Neuronal stem cell (in vitro differentiated cells): ENCODE results near the gene OLFML2B.

ENCODE experiments used
- DNase-seq: peaks from one replicate; pipeline ENCODE4 v3.0.0-alpha.2; 2013; ENCODE audit warnings: low spot score
- H2AFZ ChIP-seq: one replicate; pipeline ENCODE4 v1.6.1; 2013; ENCODE audit warnings: mild to moderate bottlenecking, low read length, inconsistent platforms
- H2AK5ac ChIP-seq: 2 replicates; pipeline ENCODE4 v1.6.1; 2013; ENCODE audit warnings: low read depth, mild to moderate bottlenecking, inconsistent platforms, low read length, moderate library complexity, mixed read lengths
- H2BK120ac ChIP-seq: 2 replicates; pipeline ENCODE4 v1.6.1; 2013; ENCODE audit warnings: low read depth, mild to moderate bottlenecking, inconsistent platforms, low read length, moderate library complexity, mixed read lengths
- H2BK12ac ChIP-seq: one replicate; pipeline ENCODE4 v1.6.1; 2013; ENCODE audit warnings: low read length, inconsistent platforms
- H2BK15ac ChIP-seq: 2 replicates; pipeline ENCODE4 v1.6.1; 2013; ENCODE audit warnings: mild to moderate bottlenecking, low read length, inconsistent platforms, mixed read lengths
- H2BK5ac ChIP-seq: one replicate; pipeline ENCODE4 v1.6.1; 2013; ENCODE audit warnings: inconsistent platforms, mild to moderate bottlenecking, low read length, moderate library complexity
- H3K14ac ChIP-seq: one replicate; pipeline ENCODE4 v1.6.1; 2013; ENCODE audit warnings: low read length, inconsistent platforms
- H3K18ac ChIP-seq: 2 replicates; pipeline ENCODE4 v1.6.1; 2013; ENCODE audit warnings: low read length, inconsistent platforms
- H3K23ac ChIP-seq: 2 replicates; pipeline ENCODE4 v1.6.1; 2013; ENCODE audit warnings: low read depth, mild to moderate bottlenecking, mixed read lengths, low read length, inconsistent platforms; ENCODE audit not compliant: poor library complexity
- H3K27ac ChIP-seq: replicated peaks from 3 replicates; pipeline ENCODE4 v1.5.1; 2013; ENCODE audit warnings: low read length, inconsistent platforms
- H3K27me3 ChIP-seq, 3 experiments: 2 replicates each; pipeline ENCODE4 v1.6.1; 2013; ENCODE audit warnings: low read length in 3 of 3, mild to moderate bottlenecking in 2 of 3, inconsistent platforms in 1 of 3, low read depth in 1 of 3, mixed read lengths in 1 of 3, moderate library complexity in 1 of 3; ENCODE audit not compliant: control insufficient read depth in 3 of 3, insufficient read depth in 3 of 3
- H3K36me3 ChIP-seq, 2 donors: replicated peaks in 1 of 2; 2 replicates each; pipeline ENCODE4 v1.6.1; 2013; ENCODE audit warnings: low read length in 2 of 2; ENCODE audit not compliant: control insufficient read depth in 2 of 2, insufficient read depth in 2 of 2
- H3K4ac ChIP-seq: 2 replicates; pipeline ENCODE4 v1.6.1; 2013; ENCODE audit warnings: inconsistent platforms, mild to moderate bottlenecking, low read length, moderate library complexity
- H3K4me1 ChIP-seq, 2 donors: 1 replicate in 1 of 2; 2 replicates in 1 of 2; pipeline ENCODE4 v1.6.1; 2013; ENCODE audit warnings: low read length in 2 of 2, low read depth in 1 of 2; ENCODE audit not compliant: control insufficient read depth in 2 of 2, insufficient read depth in 1 of 2
- H3K4me2 ChIP-seq: one replicate; pipeline ENCODE4 v1.6.1; 2013; ENCODE audit warnings: mild to moderate bottlenecking, low read length, inconsistent platforms; ENCODE audit not compliant: insufficient read depth, poor library complexity, severe bottlenecking
- H3K4me3 ChIP-seq, 2 donors: 2 replicates each; pipeline ENCODE4 v1.5.1; 2013; ENCODE audit warnings: low read length in 2 of 2, mild to moderate bottlenecking in 2 of 2, inconsistent platforms in 1 of 2, moderate library complexity in 1 of 2
- H3K79me1 ChIP-seq: one replicate; pipeline ENCODE4 v1.6.1; 2013; ENCODE audit warnings: low read depth, mild to moderate bottlenecking, inconsistent platforms, low read length, moderate library complexity
- H3K9ac ChIP-seq: one replicate; pipeline ENCODE4 v1.6.1; 2013; ENCODE audit warnings: mild to moderate bottlenecking, low read depth, low read length, inconsistent platforms; ENCODE audit not compliant: poor library complexity
- H3K9me3 ChIP-seq, 2 donors: replicated peaks in 1 of 2; 2 replicates each; pipeline versions ENCODE3 to v1.6.1; 2013; ENCODE audit warnings: low read length in 2 of 2, mild to moderate bottlenecking in 2 of 2, inconsistent platforms in 1 of 2, low read depth in 1 of 2, mixed read lengths in 1 of 2, moderate library complexity in 1 of 2; ENCODE audit not compliant: control insufficient read depth in 2 of 2, insufficient read depth in 1 of 2
- H4K8ac ChIP-seq: one replicate; pipeline ENCODE4 v1.6.1; 2013; ENCODE audit warnings: low read depth, mild to moderate bottlenecking, inconsistent platforms, low read length, moderate library complexity
- H4K91ac ChIP-seq: one replicate; pipeline ENCODE4 v1.6.1; 2013; ENCODE audit warnings: low read length, low read depth, mild to moderate bottlenecking, inconsistent platforms; ENCODE audit not compliant: poor library complexity
- WGBS, 2 donors: extraction: QIAGEN DNeasy Blood & Tissue Kit; methylation state at CpG; one replicate each; pipeline ENCODE4 v1.1.7; 2013; ENCODE audit warnings: missing lambda C conversion rate in 2 of 2, mixed read lengths in 1 of 2; ENCODE audit not compliant: insufficient read length in 2 of 2, insufficient replicate concordance in 1 of 2; ENCODE audit errors: extremely low coverage in 2 of 2; 5-methylcytosine and 5-hydroxymethylcytosine counted together

Gene OLFML2B

GRCh38 chr1:162033428-162033827 lies 9.8 kb upstream of the OLFML2B start:
- no CpG with 5 or more reads among the region's 6 CpGs for WGBS, 2 donors
- H3K4me2 ChIP-seq = no peak overlapping the region
- no peak overlapping the region for H2AFZ ChIP-seq
- H3K23ac ChIP-seq = no peak overlapping the region
- H3K27ac ChIP-seq = no peak overlapping the region
- no peak overlapping the region for H3K4ac ChIP-seq
- H2AK5ac ChIP-seq = no peak overlapping the region
- no peak overlapping the region for H3K9ac ChIP-seq
- no peak overlapping the region for H2BK12ac ChIP-seq
- H2BK15ac ChIP-seq = no peak overlapping the region
- H3K27me3 ChIP-seq = peaks cover 0 to 59% (median 0%) of the 10 kb centered on the region in 3 experiments
- DNase-seq = no peak
- H3K18ac ChIP-seq = no peak overlapping the region
- H2BK120ac ChIP-seq = no peak overlapping the region
- no peak overlapping the region for H4K91ac ChIP-seq
- no peaks in the 10 kb centered on the region for H3K79me1 ChIP-seq
- H2BK5ac ChIP-seq = no peak overlapping the region
- peak overlapping the region; percentile 70 for H4K8ac ChIP-seq
- H3K4me3 ChIP-seq = no peak overlapping the region
- H3K36me3 ChIP-seq = no peaks in the 10 kb centered on the region
- H3K4me1 ChIP-seq = no peaks in the 10 kb centered on the region
- no peaks in the 10 kb centered on the region for H3K9me3 ChIP-seq
- no peak overlapping the region for H3K14ac ChIP-seq

DNA sequence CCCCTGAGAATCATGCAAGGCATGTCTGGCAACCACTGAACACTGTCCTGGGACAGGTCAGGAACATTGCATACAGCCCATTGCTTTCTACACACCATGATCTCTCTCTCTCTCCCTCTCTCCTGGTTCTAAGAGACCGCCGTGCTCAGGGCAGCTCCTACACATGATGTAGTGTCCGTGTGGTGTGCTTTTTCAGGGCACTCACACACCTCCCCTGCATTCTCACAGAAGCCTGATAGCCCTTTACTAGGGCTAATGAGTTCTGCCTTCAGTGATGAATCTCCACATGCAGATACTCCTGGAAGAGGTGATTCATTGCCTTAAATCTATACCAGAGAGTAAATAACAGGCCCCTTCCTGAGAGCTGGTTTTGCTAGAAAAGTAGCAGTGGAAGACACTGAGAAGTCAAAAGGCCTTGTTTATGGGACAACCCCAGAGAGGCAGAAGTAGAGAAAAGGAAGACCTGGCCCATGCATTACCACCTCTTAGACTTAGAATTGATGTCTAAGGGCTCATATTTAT lies 7.2 kb upstream of the OLFML2B start:
- no peak overlapping the region for H3K23ac ChIP-seq
- no peak overlapping the region for H3K18ac ChIP-seq
- H3K4me3 ChIP-seq = no peak overlapping the region
- H2BK12ac ChIP-seq = no peak overlapping the region
- no peak overlapping the region for H2AK5ac ChIP-seq
- no peak overlapping the region for H2AFZ ChIP-seq
- peaks cover 0 to 60% (median 0%) of the 10 kb centered on the region in 3 experiments for H3K27me3 ChIP-seq
- H3K27ac ChIP-seq = no peak overlapping the region
- no peaks in the 10 kb centered on the region for H3K4me1 ChIP-seq
- no peak overlapping the region for H3K4ac ChIP-seq
- H2BK120ac ChIP-seq = no peak overlapping the region
- WGBS, 2 donors = no CpG with 5 or more reads among the region's 3 CpGs
- no peaks in the 10 kb centered on the region for H3K79me1 ChIP-seq
- no peak overlapping the region for H3K9ac ChIP-seq
- no peak overlapping the region for H2BK5ac ChIP-seq
- no peak overlapping the region for H3K4me2 ChIP-seq
- peak overlapping the region; percentile 17 for H3K14ac ChIP-seq
- no peaks in the 10 kb centered on the region for H3K36me3 ChIP-seq
- no peak for DNase-seq
- no peak overlapping the region for H4K91ac ChIP-seq
- no peak overlapping the region for H4K8ac ChIP-seq
- H2BK15ac ChIP-seq = no peak overlapping the region
- peaks cover 0 to 6% of the 10 kb centered on the region in 2 donors for H3K9me3 ChIP-seq

DNA sequence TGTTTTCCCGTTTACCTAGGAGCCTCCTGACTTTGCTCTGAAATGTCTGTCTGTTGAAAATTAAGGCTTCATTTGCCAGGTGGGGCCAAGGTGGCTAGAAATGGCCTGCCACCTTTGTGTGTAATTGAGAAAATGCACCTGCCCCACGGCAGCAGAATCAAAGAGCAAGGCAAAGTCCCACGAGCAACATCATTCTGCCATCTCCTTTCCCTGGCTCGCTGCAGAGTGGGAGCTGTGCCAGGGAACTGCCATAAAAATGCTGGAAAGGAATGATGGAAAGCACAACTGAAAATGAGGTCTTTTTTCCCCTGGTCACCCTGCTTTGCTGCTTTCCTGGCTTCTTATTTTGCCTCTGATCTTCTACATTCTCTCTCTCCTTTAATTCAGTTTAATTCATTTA lies 5.5 kb upstream of the OLFML2B start:
- peaks cover 0 to 6% of the 10 kb centered on the region in 2 donors for H3K9me3 ChIP-seq
- no peak overlapping the region for H3K4ac ChIP-seq
- no peak overlapping the region for H3K23ac ChIP-seq
- H2AK5ac ChIP-seq = no peak overlapping the region
- H3K14ac ChIP-seq = no peak overlapping the region
- H3K9ac ChIP-seq = no peak overlapping the region
- H4K91ac ChIP-seq = no peak overlapping the region
- no peak for DNase-seq
- no peak overlapping the region for H3K4me2 ChIP-seq
- no peaks in the 10 kb centered on the region for H3K79me1 ChIP-seq
- H3K4me3 ChIP-seq = no peak overlapping the region
- peaks cover 0 to 63% (median 8%) of the 10 kb centered on the region in 3 experiments for H3K27me3 ChIP-seq
- no peak overlapping the region for H2AFZ ChIP-seq
- H2BK5ac ChIP-seq = no peak overlapping the region
- H2BK12ac ChIP-seq = no peak overlapping the region
- no peaks in the 10 kb centered on the region for H3K36me3 ChIP-seq
- no peak overlapping the region for H4K8ac ChIP-seq
- no peak overlapping the region for H3K18ac ChIP-seq
- no peak overlapping the region for H2BK120ac ChIP-seq
- WGBS, 2 donors = no CpG with 5 or more reads among the region's 4 CpGs
- H2BK15ac ChIP-seq = no peak overlapping the region
- H3K27ac ChIP-seq = no peak overlapping the region
- no peaks in the 10 kb centered on the region for H3K4me1 ChIP-seq

DNA sequence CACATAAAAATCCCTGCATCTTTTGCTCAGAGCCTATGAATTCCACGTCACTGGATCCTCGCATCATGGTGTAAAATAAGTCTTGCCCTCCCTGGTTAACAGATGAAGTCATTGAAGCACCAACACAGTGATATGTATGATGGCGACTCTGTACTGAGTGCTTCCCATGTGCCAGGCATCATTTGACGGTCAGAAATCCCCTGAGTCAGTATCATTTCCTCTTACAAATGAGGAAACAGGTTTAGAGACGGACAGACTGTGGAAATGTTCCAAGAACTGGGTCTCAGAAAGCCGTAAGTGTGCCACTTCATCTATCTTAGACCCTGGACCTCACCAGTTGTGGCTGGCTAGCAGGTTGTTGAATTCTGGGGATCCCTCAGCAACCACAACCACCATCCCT lies 5.1 kb upstream of the OLFML2B start:
- Histone ChIP-seq H2BK12ac (no peak overlapping the region), H3K4me3 (no peak overlapping the region), H3K18ac (no peak overlapping the region), H4K91ac (no peak overlapping the region), H3K36me3 (no peaks in the 10 kb centered on the region), H3K23ac (no peak overlapping the region), H3K79me1 (no peaks in the 10 kb centered on the region), H2BK15ac (no peak overlapping the region), H3K9me3 (peaks cover 0 to 6% of the 10 kb centered on the region in 2 donors), H4K8ac (no peak overlapping the region), H3K4me1 (no peaks in the 10 kb centered on the region), H2AFZ (no peak overlapping the region), H3K4me2 (no peak overlapping the region), H3K27me3 (peaks cover 0 to 59% (median 10%) of the 10 kb centered on the region in 3 experiments), H3K4ac (no peak overlapping the region), H2AK5ac (no peak overlapping the region), H2BK120ac (no peak overlapping the region), H3K14ac (no peak overlapping the region), H3K9ac (no peak overlapping the region), H3K27ac (no peak overlapping the region), H2BK5ac (no peak overlapping the region)
- no peak for DNase-seq
- no CpG with 5 or more reads among the region's 6 CpGs for WGBS, 2 donors
